B cell (primary cell): ENCODE results near the gene SPDYC. TPM values are rescaled to one million over a fixed set of nuclear protein-coding genes. Genes with fewer than 3 reads are reported as not detected.

ENCODE experiments used
- ATAC-seq: fragments of 200-7000 bp; cut with Tn5 transposase; one replicate; pipeline ENCODE4 v1.10.0; 2021; ENCODE audit warnings: low read depth, mild to moderate bottlenecking, moderate number of reproducible peaks, moderate library complexity
- CTCF ChIA-PET: fragments of 350-600 bp; sonication (Branson Sonifier 250); formaldehyde crosslinking; loops from one replicate; lab custom pipeline; 2021; ENCODE audit warnings: antibody characterized with exemption, inconsistent platforms; lab: Charles Lee
- POLR2A ChIA-PET: fragments of 350-600 bp; sonication (Branson Sonifier 250); formaldehyde crosslinking; loops from one replicate; lab custom pipeline; 2021; ENCODE audit warnings: antibody characterized with exemption; lab: Charles Lee
- DNase-seq: peaks from one replicate; pipeline ENCODE4 v3.0.0; 2013
- H2AFZ ChIP-seq: 2 replicates; pipeline ENCODE4 v1.6.1; 2012; ENCODE audit warnings: mild to moderate bottlenecking, low read depth, low read length; ENCODE audit not compliant: insufficient read depth, poor library complexity, severe bottlenecking
- H3K27ac ChIP-seq, 2 donors: 1 replicate in 1 of 2; 2 replicates in 1 of 2; pipeline ENCODE4 v1.5.1; 2012 to 2013; ENCODE audit warnings: low read length in 2 of 2, mild to moderate bottlenecking in 2 of 2, moderate library complexity in 1 of 2
- H3K27me3 ChIP-seq, 4 experiments: fragments of 200-600 bp in 1 of 4; sonication (generic) in 1 of 4; replicated peaks in 1 of 4; 1 replicate in 2 of 4; 2 replicates in 2 of 4; pipeline versions ENCODE4 v1.6.1 to v1.7.0; 2013 to 2016; ENCODE audit warnings: low read length in 3 of 4, mild to moderate bottlenecking in 2 of 4, mixed read lengths in 1 of 4, moderate library complexity in 1 of 4; ENCODE audit not compliant: insufficient read depth in 4 of 4, control insufficient read depth in 3 of 4; ENCODE audit errors: control extremely low read depth in 1 of 4
- H3K36me3 ChIP-seq, 2 experiments: replicated peaks in 1 of 2; 1 replicate in 1 of 2; 2 replicates in 1 of 2; pipeline versions ENCODE4 v1.6.1 to v1.7.1; 2013; ENCODE audit warnings: low read length in 1 of 2; ENCODE audit not compliant: insufficient read depth in 2 of 2, control insufficient read depth in 1 of 2; ENCODE audit errors: control extremely low read depth in 1 of 2, extremely low read depth in 1 of 2
- H3K4me1 ChIP-seq, 2 donors: fragments of 200-600 bp in 1 of 2; sonication (generic) in 1 of 2; 1 replicate in 1 of 2; 2 replicates in 1 of 2; pipeline versions ENCODE4 v1.5.1 to v1.6.1; 2013 to 2017; ENCODE audit warnings: low read length in 2 of 2; ENCODE audit not compliant: control insufficient read depth in 2 of 2, insufficient read depth in 2 of 2
- H3K4me2 ChIP-seq: replicated peaks from 2 replicates; pipeline ENCODE3; 2012; ENCODE audit warnings: mild to moderate bottlenecking, low read depth, low read length; ENCODE audit not compliant: poor library complexity, severe bottlenecking
- H3K4me3 ChIP-seq, 5 experiments: fragments of 200-600 bp in 1 of 5; sonication (generic) in 1 of 5; 1 replicate in 3 of 5; 2 replicates in 2 of 5; pipeline versions ENCODE4 v1.5.1 to v1.7.0; 2011 to 2016; ENCODE audit warnings: low read length in 4 of 5, mild to moderate bottlenecking in 4 of 5, low read depth in 2 of 5, control low read depth in 1 of 5, moderate library complexity in 1 of 5; ENCODE audit not compliant: insufficient read depth in 1 of 5; ENCODE audit errors: control extremely low read depth in 1 of 5, extremely low read depth in 1 of 5
- H3K79me2 ChIP-seq: fragments of 200-600 bp; sonication (generic); one replicate; pipeline ENCODE4 v1.6.0; 2016; ENCODE audit warnings: low read length; ENCODE audit not compliant: control insufficient read depth, insufficient read depth
- H3K9ac ChIP-seq: fragments of 200-600 bp; sonication (generic); 2 replicates; pipeline ENCODE4 v1.6.1; 2017; ENCODE audit warnings: mild to moderate bottlenecking, low read length, moderate library complexity
- H3K9me3 ChIP-seq, 3 donors: one replicate each; pipeline versions ENCODE4 v1.6.1 to v1.7.1; 2013; ENCODE audit warnings: low read length in 2 of 3; ENCODE audit not compliant: control insufficient read depth in 2 of 3, insufficient read depth in 1 of 3; ENCODE audit errors: control extremely low read depth in 1 of 3
- H4K20me1 ChIP-seq: 2 replicates; pipeline ENCODE4 v1.6.0; 2012; ENCODE audit warnings: mild to moderate bottlenecking, low read length; ENCODE audit not compliant: insufficient read depth, control insufficient read depth, poor library complexity, severe bottlenecking
- H3K27ac Mint-ChIP-seq: one replicate; pipeline ENCODE4 v1.8.0; 2021; ENCODE audit warnings: mixed read lengths
- H3K27me3 Mint-ChIP-seq: one replicate; pipeline ENCODE4 v1.8.0; 2021; ENCODE audit warnings: mixed read lengths
- H3K4me1 Mint-ChIP-seq: one replicate; pipeline ENCODE4 v1.8.0; 2021; ENCODE audit warnings: mixed read lengths
- H3K4me3 Mint-ChIP-seq: one replicate; pipeline ENCODE4 v1.8.0; 2021; ENCODE audit warnings: mixed read lengths
- H3K9me3 Mint-ChIP-seq: one replicate; pipeline ENCODE4 v1.8.0; 2022; ENCODE audit warnings: mixed read lengths; ENCODE audit not compliant: insufficient read depth
- EZH2 ChIP-seq: IDR thresholded peaks from 2 replicates; pipeline ENCODE4 v1.6.1; 2012; ENCODE audit warnings: borderline replicate concordance, low read depth, mild to moderate bottlenecking, moderate library complexity, low read length; ENCODE audit not compliant: insufficient read depth, poor library complexity, severe bottlenecking
- WGBS: methylation state at CpG from one replicate; pipeline ENCODE4 v1.1.5; 2013; ENCODE audit warnings: missing lambda C conversion rate; ENCODE audit not compliant: insufficient coverage; 5-methylcytosine and 5-hydroxymethylcytosine counted together
- intact Hi-C: fragments of 100-400 bp; cut with micrococcal nuclease; formaldehyde crosslinking; loops from one replicate; pipeline ENCODE4 v1.10.0; 2022
- polyA plus RNA-seq: library from polyadenylated mRNA; depleted of rRNA; stranded (reverse); fragments of >200 nt; gene quantifications from 2 replicates; pipeline ENCODE4 v1.2.3, GENCODE V29; 2012
- total RNA-seq, 2 donors: library from RNA; stranded (reverse); fragments of 120-200 nt in 1 of 2; gene quantifications; 1 replicate in 1 of 2; 2 replicates in 1 of 2; pipeline versions ENCODE4 v1.2.3 to v1.2.4, GENCODE V29; 2013 to 2022
- TF ChIP-seq, protein P1 (sequence below): fragments of 200-600 bp; IDR thresholded peaks from one replicate; pipeline ENCODE4 v1.8.0; 2022; ENCODE audit warnings: antibody characterized with exemption, mild to moderate bottlenecking

Gene SPDYC
- total and polyA plus RNA-seq, 2 donors (not counting 1 experiment from before 2014, with no cell fraction given) = not detected

GRCh38 chr11:65134240-65134951 lies 35.6 kb upstream of the SPDYC start, which contains the start of gene SYVN1:
TSS of gene SYVN1 (minus strand) at chr11:65134519. CDS start at chr11:65133601, 918 bp downstream.
- under 1% methylated on average over 48 of the region's 60 CpGs for WGBS
- Histone ChIP-seq H3K4me3 (peak within 1 kb of the TSS; percentile 81 to 99 (median 96)), H2AFZ (peak within 1 kb of the TSS; percentile 71), H3K4me2 (peak within 1 kb of the TSS; percentile 89), H3K9ac (peak within 1 kb of the TSS; percentile 99), H3K4me1 (peaks cover 39 to 59% of the 10 kb centered on the region in 2 donors), H3K79me2 (peaks cover 75% of the 10 kb centered on the region), H3K9me3 (no peaks in the 10 kb centered on the region), H3K36me3 (peaks cover 1 to 30% of the 10 kb centered on the region in 2 experiments), H3K27ac (peak within 1 kb of the TSS; percentile 98 to 99), H4K20me1 (peaks cover 46% of the 10 kb centered on the region), H3K27me3 (no peaks in the 10 kb centered on the region)
- TF ChIP-seq, protein P1, sequence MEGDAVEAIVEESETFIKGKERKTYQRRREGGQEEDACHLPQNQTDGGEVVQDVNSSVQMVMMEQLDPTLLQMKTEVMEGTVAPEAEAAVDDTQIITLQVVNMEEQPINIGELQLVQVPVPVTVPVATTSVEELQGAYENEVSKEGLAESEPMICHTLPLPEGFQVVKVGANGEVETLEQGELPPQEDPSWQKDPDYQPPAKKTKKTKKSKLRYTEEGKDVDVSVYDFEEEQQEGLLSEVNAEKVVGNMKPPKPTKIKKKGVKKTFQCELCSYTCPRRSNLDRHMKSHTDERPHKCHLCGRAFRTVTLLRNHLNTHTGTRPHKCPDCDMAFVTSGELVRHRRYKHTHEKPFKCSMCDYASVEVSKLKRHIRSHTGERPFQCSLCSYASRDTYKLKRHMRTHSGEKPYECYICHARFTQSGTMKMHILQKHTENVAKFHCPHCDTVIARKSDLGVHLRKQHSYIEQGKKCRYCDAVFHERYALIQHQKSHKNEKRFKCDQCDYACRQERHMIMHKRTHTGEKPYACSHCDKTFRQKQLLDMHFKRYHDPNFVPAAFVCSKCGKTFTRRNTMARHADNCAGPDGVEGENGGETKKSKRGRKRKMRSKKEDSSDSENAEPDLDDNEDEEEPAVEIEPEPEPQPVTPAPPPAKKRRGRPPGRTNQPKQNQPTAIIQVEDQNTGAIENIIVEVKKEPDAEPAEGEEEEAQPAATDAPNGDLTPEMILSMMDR = no peak
- no peak for TF ChIP-seq EZH2
- no peaks in the 10 kb centered on the region for H3K9me3 Mint-ChIP-seq
- H3K27ac Mint-ChIP-seq = peak within 1 kb of the TSS; percentile 99
- DNase-seq = peak; percentile 97
- H3K27me3 Mint-ChIP-seq = no peaks in the 10 kb centered on the region
- peak within 1 kb of the TSS; percentile 97 for H3K4me3 Mint-ChIP-seq
- ATAC-seq = peak; percentile 51
- H3K4me1 Mint-ChIP-seq = peaks cover 68% of the 10 kb centered on the region
- ChIA-PET POLR2A (interaction anchor here (0.6 to 8.8 kb wide), 10 partner anchors 9 to 1121 kb away, joined by 3 to 160 read pairs (median 4); partner anchors contain the start of genes CAPN1, FAU, MALAT1 and MRPL49), CTCF (interaction anchor here (0.5 to 7.5 kb wide), 9 partner anchors 12 to 442 kb away, joined by 3 to 64 read pairs (median 5); partner anchors contain the start of genes CAPN1, EHBP1L1, FAU and MRPL49)
- intact Hi-C loops = loop anchor here (1.0 to 5.0 kb wide), 3 partner anchors 50 to 483 kb away; partner anchors contain the start of genes CDCA5, PCNX3, SAC3D1 and ZFPL1
